Measurements from ENCODE around the gene PRDM11. TPM values are rescaled to one million over a fixed set of nuclear protein-coding genes. Genes with fewer than 3 reads are reported as not detected.

PRDM11 gene
- total and polyA plus RNA-seq, 2 of the 8 experiments (the other 6 are each of a cell fraction or from before 2014, with no cell fraction given), result 3.6 to 11.7 TPM

DNA sequence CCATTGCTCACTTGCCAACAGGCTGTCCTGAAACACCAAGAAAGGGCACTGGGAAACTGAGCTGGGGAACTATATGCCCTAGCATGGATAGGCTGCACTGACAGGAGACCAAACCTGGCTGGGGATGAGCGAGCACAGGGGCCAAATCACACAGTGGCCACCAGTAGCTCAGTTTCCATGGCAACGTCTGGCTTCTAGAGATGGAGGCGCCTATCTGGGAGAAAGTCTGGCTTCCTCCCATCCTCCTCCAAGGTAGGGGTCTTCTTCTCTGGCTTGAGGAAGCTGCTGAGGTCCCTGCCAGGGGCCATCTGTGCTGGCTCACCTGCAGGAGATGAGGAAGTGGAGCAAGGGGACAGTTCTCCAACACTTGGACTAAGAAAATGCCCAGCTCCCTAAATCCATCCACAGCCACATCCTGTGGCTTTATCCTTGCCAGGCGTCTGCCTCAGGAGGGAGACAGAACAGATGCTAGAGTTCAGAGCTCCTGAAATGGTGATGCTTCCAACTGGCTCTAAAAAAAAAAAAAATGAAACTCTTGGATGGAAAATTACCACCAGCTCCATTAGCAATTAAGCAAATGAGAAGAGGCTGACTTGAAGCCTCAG is 91.4 kb downstream of the PRDM11 start (continued):
- TF ChIP-seq SIRT6 (IDR thresholded peaks at IDR 0.05; ENCODE audit: low read length) (no peak), ASH2L (IDR thresholded peaks at IDR 0.05; ENCODE audit: low read length) (no peak)

Data from H1 (cell line).